ENCODE results near the gene TMEM108. TPM values are rescaled to one million over a fixed set of nuclear protein-coding genes. Genes with fewer than 3 reads are reported as not detected.

The TMEM108 gene
- total RNA-seq, 1 experiment from 2014 or later: 0.34 TPM

GRCh38 chr3:133117342-133117741, 79.2 kb downstream of the TMEM108 start:
- DNase-seq (ENCODE audit: low read depth): no peak

- no peak for DNase-seq (ENCODE audit: low read depth)
Measured at GRCh38 chr3:133119176-133119575, 81.0 kb downstream of the TMEM108 start.

GRCh38 chr3:133121450-133121849, 83.3 kb downstream of the TMEM108 start:
- no peak for DNase-seq (ENCODE audit: low read depth)

DNA sequence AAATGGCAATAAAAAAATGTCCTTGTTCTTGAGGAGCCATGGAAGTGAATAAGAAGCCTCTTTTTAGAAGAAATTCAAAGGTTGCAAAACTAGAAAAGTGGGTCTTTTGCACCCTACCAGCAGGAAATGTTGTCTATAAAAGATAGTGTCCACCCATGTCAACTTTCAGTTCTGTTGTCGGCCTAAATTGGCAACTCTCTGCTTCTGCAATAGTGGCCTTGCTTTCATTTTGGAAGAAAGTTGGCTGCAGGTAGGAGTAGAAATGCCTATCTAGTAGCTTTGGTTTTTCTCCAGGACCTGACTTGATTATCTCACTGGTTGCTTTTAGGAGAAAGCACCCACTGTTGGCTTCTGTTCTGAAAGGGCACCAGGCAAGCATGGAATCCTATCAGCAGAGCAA, 85.4 kb downstream of the TMEM108 start:
- DNase-seq (ENCODE audit: low read depth): no peak

DNA sequence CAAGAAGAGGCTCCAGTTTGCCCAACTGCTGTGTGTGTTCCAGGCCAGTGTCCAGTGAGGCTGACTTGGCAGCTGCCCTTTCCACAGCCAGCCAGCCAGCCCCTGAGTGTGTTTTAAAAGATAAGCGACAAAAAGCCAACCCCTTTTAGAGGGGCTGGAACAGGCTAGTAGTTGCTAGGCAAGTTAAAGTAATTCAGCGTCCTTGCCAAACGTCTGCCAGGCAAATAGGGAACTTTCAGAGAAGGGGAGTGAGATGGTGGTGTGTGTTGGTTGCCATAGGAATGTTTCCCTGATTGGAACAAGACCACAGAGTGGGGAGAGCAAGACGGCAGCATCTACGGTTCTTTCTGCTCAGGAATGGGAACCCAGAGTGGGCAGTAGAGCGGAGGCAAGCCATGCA, 86.3 kb downstream of the TMEM108 start:
- no peak for DNase-seq (ENCODE audit: low read depth)

GRCh38 chr3:133125171-133125570, 87.0 kb downstream of the TMEM108 start:
- no peak for DNase-seq (ENCODE audit: low read depth)

- no peak for DNase-seq (ENCODE audit: low read depth)
Measured at GRCh38 chr3:133125802-133126201, 87.6 kb downstream of the TMEM108 start.

- no peak for DNase-seq (ENCODE audit: low read depth)
Measured at GRCh38 chr3:133127381-133127780, 89.2 kb downstream of the TMEM108 start.

DNA sequence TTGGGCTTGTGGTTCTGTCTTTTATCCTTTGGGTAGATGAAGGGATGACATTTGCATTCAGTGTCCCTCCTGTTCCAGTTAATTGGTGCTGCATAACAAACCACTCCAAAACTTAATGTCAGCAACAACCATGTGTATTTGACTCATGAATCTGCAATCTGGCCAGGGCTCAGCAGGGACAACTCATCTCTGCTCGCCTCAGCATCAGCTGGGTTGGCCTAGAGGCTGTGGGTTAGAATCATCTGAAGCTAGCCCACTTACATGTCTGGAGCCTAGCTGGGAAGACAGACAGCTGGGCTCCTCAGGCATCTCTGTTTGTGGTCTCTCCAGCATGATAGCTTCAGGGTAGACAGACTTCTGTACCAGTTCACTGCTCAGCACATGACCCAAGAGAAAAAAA, 92.0 kb downstream of the TMEM108 start:
- peak; percentile 17 for DNase-seq (ENCODE audit: low read depth)

DNA sequence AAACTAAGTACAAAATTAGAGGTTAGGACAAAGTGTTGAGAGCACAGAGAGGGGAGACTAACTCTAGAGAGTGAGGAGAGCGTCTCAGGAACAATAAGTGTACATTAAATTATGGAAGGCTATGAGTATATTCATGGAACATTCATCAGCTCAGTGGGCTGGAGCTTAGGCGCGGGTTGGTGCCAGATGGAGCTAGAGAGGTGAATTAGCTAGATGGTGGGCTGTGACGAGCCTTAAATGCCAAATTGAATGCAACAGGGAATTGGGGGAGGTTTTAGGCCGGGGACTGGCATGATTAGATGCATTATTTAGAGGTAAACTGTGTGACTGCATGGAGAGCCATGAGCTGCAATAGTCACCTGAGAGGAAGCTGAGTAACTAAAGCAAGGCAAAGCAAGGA, 97.1 kb downstream of the TMEM108 start:
- DNase-seq (ENCODE audit: low read depth): no peak

DNA sequence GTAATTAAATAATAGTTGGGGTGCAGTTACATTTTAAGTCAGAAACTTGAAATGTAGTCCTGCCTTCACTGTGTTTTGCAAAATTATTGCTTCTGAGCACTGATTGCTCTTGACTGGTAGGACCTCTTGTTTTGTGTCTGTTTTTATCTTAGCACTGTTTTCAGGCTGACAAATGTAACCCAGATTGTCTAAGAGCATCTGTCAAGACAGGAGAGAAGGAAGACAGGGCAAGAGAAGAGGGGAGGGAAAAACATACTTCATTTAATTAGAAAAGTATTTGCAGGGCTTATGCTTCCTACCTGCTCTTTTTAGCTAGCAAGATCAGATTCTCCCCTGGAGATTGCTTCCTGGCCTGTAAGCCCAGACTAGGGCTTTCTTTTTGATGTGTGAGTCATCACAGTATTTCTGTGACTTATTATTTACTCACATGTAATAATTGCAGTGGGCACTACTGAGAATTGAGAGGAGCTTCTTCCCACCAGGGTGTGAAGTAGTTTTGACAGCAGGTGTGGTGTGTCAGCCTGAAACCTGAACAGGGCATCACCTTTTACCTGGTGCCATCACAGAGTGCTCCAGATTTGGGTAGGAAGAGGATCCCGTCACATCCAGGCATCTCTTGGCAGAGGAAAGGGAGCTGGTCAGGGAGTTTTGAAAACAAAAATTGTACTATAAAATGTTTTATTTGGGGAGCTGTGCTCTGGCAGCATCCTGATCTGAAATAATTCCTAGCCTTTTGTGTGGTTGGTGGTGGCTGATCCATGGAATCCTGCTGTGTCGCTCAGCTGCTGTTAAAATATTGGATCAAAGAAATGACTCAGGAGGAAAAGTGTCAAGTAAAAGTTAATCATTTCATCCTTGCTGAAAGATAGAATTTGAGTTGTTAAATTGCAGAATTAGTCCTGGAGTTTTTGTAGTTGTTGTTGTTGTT, 98.2 kb downstream of the TMEM108 start:
- DNase-seq (ENCODE audit: low read depth): peak; percentile 27

GRCh38 chr3:133137042-133137996, 99.1 kb downstream of the TMEM108 start:
- DNase-seq (ENCODE audit: low read depth): no peak

DNA sequence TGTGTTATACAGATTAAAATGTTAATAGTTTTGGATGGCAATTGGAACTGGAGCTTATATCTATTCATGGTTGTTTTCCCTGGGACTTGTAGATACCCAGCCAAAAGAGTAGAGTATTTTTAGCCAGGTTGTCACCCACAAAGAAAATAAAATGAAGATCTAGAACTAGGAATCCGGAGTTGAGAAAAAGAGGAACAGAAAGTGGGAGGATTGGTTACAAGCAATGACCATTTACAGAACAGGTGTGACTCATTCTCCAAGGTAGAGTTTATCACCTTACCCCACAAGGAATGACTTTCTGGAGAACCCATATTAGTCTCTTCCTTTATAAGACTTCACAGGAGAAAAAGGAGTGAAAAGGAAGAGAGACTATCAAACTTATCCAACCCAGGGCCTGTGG, 99.8 kb downstream of the TMEM108 start:
- DNase-seq (ENCODE audit: low read depth): no peak

DNA sequence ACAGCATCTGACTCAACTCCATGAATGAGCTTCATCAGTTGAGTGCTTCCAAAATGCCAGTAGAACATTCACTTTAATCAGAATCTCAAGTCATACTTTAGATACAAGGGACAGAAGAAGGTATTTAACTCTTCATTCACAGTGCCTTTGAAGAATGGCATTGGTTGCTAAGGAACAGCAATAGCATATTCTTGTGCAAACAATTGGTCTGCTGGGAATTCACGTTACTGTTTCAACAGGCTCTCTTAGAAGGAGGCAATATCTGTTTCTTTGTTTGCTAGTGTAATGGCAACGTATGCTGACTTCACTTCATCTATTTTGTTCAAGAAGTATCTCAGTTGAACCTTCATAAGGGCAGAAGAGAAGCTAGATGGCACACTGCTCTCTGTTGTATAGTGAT, 113.9 kb downstream of the TMEM108 start:
- no peak for DNase-seq (ENCODE audit: low read depth)

DNA sequence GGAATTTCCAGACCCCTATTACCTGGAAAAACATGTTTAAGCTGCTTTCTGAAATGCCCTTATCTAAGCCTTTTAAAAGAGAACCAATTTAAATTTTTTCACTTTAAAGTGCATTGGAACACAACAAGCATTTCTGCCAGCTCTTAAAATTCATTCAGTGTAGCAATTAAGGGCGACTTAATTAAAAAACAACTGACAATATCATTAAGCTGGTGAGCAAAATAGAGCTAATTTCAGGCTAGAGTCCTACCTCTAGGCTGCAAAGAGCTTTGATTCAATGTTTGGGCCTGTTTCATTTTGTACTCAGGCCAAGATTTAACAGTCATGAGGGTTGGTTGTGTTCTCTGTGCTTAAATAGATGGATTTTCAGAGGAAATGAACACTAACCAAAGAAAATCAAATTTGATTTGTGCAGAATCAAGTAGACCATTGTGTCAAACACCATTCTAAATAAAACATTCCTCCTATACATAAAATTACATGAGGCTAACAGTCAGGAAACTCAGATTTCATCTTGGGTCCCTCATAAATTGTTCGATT, 114.6 kb downstream of the TMEM108 start:
- DNase-seq (ENCODE audit: low read depth): no peak

GRCh38 chr3:133153382-133153781, 115.2 kb downstream of the TMEM108 start:
- DNase-seq (ENCODE audit: low read depth): no peak

DNA sequence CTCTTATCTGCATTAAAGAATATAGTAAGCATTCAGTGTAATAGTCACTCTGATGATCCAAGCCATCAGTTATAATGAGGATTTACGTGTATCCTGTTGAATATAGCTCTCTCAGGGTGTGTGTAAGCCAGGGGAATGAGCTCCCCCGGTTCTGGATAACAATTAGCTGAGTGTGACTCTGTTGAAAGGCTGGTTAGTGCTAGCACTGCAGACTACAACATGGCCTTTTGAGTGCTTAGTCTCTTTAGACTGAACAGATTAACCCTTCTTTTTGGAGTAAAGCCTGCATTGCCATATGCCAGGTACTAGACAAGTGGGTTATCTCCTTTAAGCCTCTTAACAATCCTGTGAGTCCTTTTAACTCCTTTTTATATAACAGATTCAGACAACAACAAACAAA, 119.5 kb downstream of the TMEM108 start:
- no peak for DNase-seq (ENCODE audit: low read depth)

GRCh38 chr3:133158686-133159085, 120.5 kb downstream of the TMEM108 start:
- no peak for DNase-seq (ENCODE audit: low read depth)

DNA sequence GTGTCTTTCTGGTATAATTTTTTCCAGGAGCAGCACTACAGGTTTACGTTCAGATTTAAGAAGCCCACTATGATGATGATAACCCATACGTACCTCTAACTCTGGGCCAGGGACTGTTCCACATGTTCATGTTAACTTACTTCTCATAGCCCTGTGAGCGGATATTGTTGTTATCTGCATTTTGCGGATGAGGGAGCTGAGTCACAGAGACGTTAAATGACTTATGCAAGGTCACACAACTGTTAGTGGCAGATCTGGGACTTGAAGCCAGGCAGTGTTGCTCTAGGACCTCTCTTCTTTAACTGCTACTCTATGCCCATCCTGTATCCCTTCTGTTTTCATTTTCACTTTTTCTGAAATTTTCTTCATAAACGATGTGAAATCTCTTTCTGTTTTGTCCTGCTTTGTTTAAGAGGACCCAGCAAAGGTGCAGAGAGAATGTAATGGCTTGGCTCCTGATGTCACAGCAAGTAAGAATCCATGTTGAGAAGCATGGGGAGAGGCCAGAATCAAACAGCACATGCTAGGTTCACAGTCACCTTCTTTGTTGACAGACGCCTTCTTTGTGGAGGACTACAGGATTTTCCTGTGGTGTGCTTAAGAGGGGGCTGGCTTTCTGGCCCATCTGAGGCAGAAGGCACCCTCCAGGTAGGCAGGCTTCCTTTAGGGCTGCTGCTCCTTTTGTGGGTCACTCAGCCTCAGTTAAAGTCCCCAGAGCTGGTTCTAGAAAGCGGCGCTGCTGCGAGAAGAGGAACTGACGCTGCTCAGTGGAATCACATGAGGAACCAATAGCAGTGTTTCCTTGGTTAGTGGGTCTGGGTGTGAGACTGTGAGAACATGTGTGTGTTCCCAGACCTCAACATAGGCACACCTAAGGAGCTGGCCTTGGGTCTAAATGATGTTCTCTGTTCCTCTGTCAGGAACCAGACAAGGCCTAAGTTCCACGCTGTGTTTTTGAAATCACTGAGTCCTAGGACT, 121.6 kb downstream of the TMEM108 start:
- no peak for DNase-seq (ENCODE audit: low read depth)

DNA sequence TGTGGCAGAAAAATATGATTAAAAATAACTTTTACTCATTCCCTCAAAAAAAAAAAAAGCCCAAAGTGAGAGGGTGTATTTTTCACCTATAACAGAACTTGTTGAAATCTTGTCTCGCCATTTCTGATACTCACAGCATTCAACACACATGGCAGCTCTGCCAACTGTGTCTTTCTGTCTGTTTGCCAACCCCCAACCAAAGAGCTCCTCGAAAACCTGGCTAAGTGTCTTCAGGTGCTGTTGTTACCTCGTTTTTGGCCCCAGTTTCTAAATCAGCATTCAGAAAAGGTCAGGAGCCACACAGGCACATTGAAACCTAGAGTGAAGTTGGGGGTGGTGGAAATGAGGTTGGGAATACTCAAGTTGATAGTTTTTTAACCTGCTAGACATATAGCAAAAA, 123.5 kb downstream of the TMEM108 start:
- DNase-seq (ENCODE audit: low read depth): no peak

DNA sequence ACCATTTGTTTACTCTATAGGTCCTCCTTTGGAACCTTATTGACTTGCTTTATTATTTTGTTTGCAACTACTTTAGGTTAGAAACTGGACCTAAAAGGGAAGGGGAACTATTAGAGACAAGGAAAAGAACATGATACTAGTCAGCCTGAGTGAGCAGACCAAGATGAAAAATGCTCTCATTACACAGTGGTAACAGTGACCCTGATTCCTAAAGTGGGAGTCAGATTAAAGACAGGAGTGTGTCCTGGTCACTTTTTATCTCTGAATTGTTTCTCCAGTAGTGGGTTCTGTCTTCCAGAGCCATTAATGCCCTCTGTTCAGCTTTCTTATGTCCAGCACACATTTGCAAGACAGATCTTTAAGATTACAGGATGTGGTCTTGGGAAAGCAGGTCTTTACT, 124.1 kb downstream of the TMEM108 start:
- DNase-seq (ENCODE audit: low read depth): no peak
